ENCODE measurements around the gene ACSL1.

DNA sequence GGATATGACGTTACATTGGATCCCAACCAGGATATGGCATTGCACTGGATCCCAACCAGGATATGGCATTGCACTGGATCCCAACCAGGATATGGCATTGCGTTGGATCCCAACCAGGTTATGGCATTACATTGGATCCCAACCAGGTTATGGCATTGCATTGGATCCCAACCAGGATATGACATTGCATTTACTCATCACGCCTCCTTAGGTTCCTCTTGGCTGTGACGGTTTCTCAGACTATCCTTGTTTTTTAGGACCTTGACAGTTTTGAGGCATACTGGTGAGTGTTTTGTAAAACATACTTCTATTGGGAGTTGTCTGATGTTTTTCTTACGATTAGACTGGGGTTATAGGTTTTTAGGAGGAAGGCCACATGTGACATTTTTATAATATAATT lies 5.4 kb upstream of the ACSL1 start:
- TF ChIP-seq, protein P1, sequence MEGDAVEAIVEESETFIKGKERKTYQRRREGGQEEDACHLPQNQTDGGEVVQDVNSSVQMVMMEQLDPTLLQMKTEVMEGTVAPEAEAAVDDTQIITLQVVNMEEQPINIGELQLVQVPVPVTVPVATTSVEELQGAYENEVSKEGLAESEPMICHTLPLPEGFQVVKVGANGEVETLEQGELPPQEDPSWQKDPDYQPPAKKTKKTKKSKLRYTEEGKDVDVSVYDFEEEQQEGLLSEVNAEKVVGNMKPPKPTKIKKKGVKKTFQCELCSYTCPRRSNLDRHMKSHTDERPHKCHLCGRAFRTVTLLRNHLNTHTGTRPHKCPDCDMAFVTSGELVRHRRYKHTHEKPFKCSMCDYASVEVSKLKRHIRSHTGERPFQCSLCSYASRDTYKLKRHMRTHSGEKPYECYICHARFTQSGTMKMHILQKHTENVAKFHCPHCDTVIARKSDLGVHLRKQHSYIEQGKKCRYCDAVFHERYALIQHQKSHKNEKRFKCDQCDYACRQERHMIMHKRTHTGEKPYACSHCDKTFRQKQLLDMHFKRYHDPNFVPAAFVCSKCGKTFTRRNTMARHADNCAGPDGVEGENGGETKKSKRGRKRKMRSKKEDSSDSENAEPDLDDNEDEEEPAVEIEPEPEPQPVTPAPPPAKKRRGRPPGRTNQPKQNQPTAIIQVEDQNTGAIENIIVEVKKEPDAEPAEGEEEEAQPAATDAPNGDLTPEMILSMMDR (IDR thresholded peaks at IDR 0.05), result no peak
- TF ChIP-seq POLR2A (IDR thresholded peaks at IDR 0.05; ENCODE audit: low read depth) (no peak), EP300 (IDR thresholded peaks at IDR 0.05) (no peak), POLR2AphosphoS5 (IDR thresholded peaks at IDR 0.05) (no peak)

All from esophagus muscularis mucosa (tissue), 4 donors.